Measurements from ENCODE around the gene PTPRN2. TPM values are rescaled to one million over a fixed set of nuclear protein-coding genes. Genes with fewer than 3 reads are reported as not detected.
A peak's percentile ranks its signal among the peaks of the same experiment; 100 is the strongest.

The PTPRN2 gene
- total and polyA plus RNA-seq, 2 of the 13 experiments (the other 11 are each of a cell fraction or from before 2014, with no cell fraction given): 2.5 to 24.2 TPM

GRCh38 chr7:157568770-157569584, 1018.6 kb downstream of the PTPRN2 start (continued):
- TF ChIP-seq ZFP91 (CRISPR knock-in tag; IDR thresholded peaks at IDR 0.05; ENCODE audit: borderline replicate concordance) (peak; percentile 51; the same call in 1 of the 2 replicates), FUBP1 (CRISPR knock-in tag; IDR thresholded peaks at IDR 0.05; ENCODE audit: borderline replicate concordance) (no peak), MYPOP (CRISPR knock-in tag; IDR thresholded peaks at IDR 0.05) (no peak), ZNF264 (CRISPR knock-in tag; IDR thresholded peaks at IDR 0.05) (no peak), HNF4G (IDR thresholded peaks at IDR 0.05; ENCODE audit: borderline replicate concordance, low read depth, low read length) (no peak), HNF4G (CRISPR knock-in tag; IDR thresholded peaks at IDR 0.05; ENCODE audit: borderline replicate concordance, low read depth) (no peak), MIXL1 (CRISPR knock-in tag; IDR thresholded peaks at IDR 0.05) (no peak), PATZ1 (CRISPR knock-in tag; IDR thresholded peaks at IDR 0.05) (0 out of 2 replicates have a peak, but pooled peaks have one; percentile 9), ZNF430 (CRISPR knock-in tag; IDR thresholded peaks at IDR 0.05) (no peak), KLF12 (CRISPR knock-in tag; IDR thresholded peaks at IDR 0.05; ENCODE audit: borderline replicate concordance) (no peak), DRAP1 (CRISPR knock-in tag; IDR thresholded peaks at IDR 0.05) (no peak), SALL1 (CRISPR knock-in tag; IDR thresholded peaks at IDR 0.05) (peak; percentile 36; the same call in 1 of the 2 replicates), ZNF879 (CRISPR knock-in tag; IDR thresholded peaks at IDR 0.05) (no peak), SRSF1 (optimal IDR thresholded peaks at IDR 0.05; ENCODE audit: low read depth, low read length) (no peak), CSRNP2 (CRISPR knock-in tag; conservative IDR thresholded peaks at IDR 0.05; ENCODE audit: low read depth) (no peak), ZNF652 (CRISPR knock-in tag; IDR thresholded peaks at IDR 0.05; ENCODE audit: borderline replicate concordance, low read depth) (no peak), ZFP41 (CRISPR knock-in tag; IDR thresholded peaks at IDR 0.05; ENCODE audit: borderline replicate concordance) (no peak), SRF (IDR thresholded peaks at IDR 0.05; ENCODE audit: low read depth, low read length) (no peak), BRCA1 (CRISPR knock-in tag; IDR thresholded peaks at IDR 0.05) (no peak), CHCHD3 (CRISPR knock-in tag; IDR thresholded peaks at IDR 0.05) (no peak)
